Stimulated activated CD8-positive, alpha-beta memory T cell treated with anti-CD3 and anti-CD28 coated beads, Interleukin-4, amount 100 ng/mL, for 48 hours (primary cell): Measurements from ENCODE around the gene ACSL1.

ENCODE experiments used
- DNase-seq: peaks from one replicate; pipeline ENCODE4 v3.0.0-alpha.2; 2020

Gene ACSL1

GRCh38 chr4:184715526-184715925 is 110.2 kb downstream of the ACSL1 start:
- no peak for DNase-seq

- DNase-seq: no peak
Observed at GRCh38 chr4:184713887-184714286, 111.9 kb downstream of the ACSL1 start.

GRCh38 chr4:184712322-184712721 is 113.4 kb downstream of the ACSL1 start:
- DNase-seq: no peak

- no peak for DNase-seq
Observed at GRCh38 chr4:184706453-184706852, 119.3 kb downstream of the ACSL1 start.

- no peak for DNase-seq
Observed at GRCh38 chr4:184705692-184706091, 120.1 kb downstream of the ACSL1 start.
